Endothelial cell of umbilical vein (primary cell): ENCODE results near the gene SOX5. TPM values are rescaled to one million over a fixed set of nuclear protein-coding genes. Genes with fewer than 3 reads are reported as not detected.

ENCODE experiments used
- BruUV-seq: library from RNA; stranded (reverse); fragments of 400-500 nt; replicated peaks from 2 replicates; lab custom pipeline; 2021; lab: Mats Ljungman, UMichigan
- CTCF ChIA-PET: fragments of 300-600, 350-600 bp; sonication (Branson Sonifier 250); formaldehyde crosslinking; loops from one replicate; lab custom pipeline; 2021; ENCODE audit warnings: antibody characterized with exemption, inconsistent platforms; lab: Charles Lee
- POLR2A ChIA-PET: fragments of 300-600, 350-600 bp; sonication (Branson Sonifier 250); formaldehyde crosslinking; loops from one replicate; lab custom pipeline; 2021; ENCODE audit warnings: antibody characterized with exemption, inconsistent platforms; lab: Charles Lee
- DNase-seq: peaks from one replicate; pipeline ENCODE4 v3.0.0-alpha.2; 2011; ENCODE audit warnings: low read depth, low spot score
- FAIRE-seq: peaks from 2 replicates; lab custom pipeline; 2011; peaks lifted over from hg19 to GRCh38; lab: Jason Lieb, UNC
- H2AFZ ChIP-seq: 2 replicates; pipeline ENCODE4 v1.6.0; 2012; ENCODE audit warnings: low read depth, low read length, control low read depth, inconsistent platforms
- H3K27ac ChIP-seq: 2 replicates; pipeline ENCODE4 v1.5.1; 2011; ENCODE audit warnings: low read depth, mild to moderate bottlenecking, control low read depth, low read length, moderate library complexity; ENCODE audit not compliant: insufficient read depth
- H3K27me3 ChIP-seq, 2 experiments: 2 replicates each; pipeline versions ENCODE4 v1.6.0 to v1.6.1; 2011; ENCODE audit warnings: low read length in 2 of 2, mixed read lengths in 1 of 2; ENCODE audit not compliant: control insufficient read depth in 2 of 2, insufficient read depth in 2 of 2
- H3K36me3 ChIP-seq, 2 experiments: 2 replicates in 1 of 2; 3 replicates in 1 of 2; pipeline ENCODE4 v1.5.1; 2011; ENCODE audit warnings: low read length in 2 of 2, mild to moderate bottlenecking in 1 of 2, moderate library complexity in 1 of 2; ENCODE audit not compliant: control insufficient read depth in 2 of 2, insufficient read depth in 2 of 2; ENCODE audit errors: extremely low read depth in 1 of 2
- H3K4me1 ChIP-seq: 3 replicates; pipeline ENCODE4 v1.5.1; 2011; ENCODE audit warnings: mild to moderate bottlenecking, low read length; ENCODE audit not compliant: control insufficient read depth, insufficient read depth; ENCODE audit errors: extremely low read depth
- H3K4me2 ChIP-seq: 2 replicates; pipeline ENCODE4 v1.6.1; 2011; ENCODE audit warnings: low read length, control low read depth, mixed read lengths; ENCODE audit not compliant: insufficient read depth
- H3K4me3 ChIP-seq, 3 experiments: fragments of 200-600 bp in 1 of 3; sonication (generic), shearing (Covaris generic) in 1 of 3; replicated peaks in 1 of 3; 2 replicates each; pipeline ENCODE4 v1.5.1; 2011 to 2016; ENCODE audit warnings: control low read depth in 3 of 3, low read length in 3 of 3, mild to moderate bottlenecking in 2 of 3, inconsistent platforms in 1 of 3, low read depth in 1 of 3, moderate library complexity in 1 of 3; ENCODE audit not compliant: insufficient read depth in 1 of 3
- H3K79me2 ChIP-seq: 2 replicates; pipeline ENCODE4 v1.6.0; 2012; ENCODE audit warnings: low read length, inconsistent platforms; ENCODE audit not compliant: control insufficient read depth, insufficient read depth
- H3K9ac ChIP-seq: replicated peaks from 2 replicates; pipeline ENCODE3; 2011; ENCODE audit warnings: low read length, control low read depth; ENCODE audit not compliant: insufficient read depth; ENCODE audit errors: extremely low read depth
- H3K9me1 ChIP-seq: replicated peaks from 3 replicates; pipeline ENCODE4 v1.6.0; 2011; ENCODE audit warnings: mild to moderate bottlenecking, low read length; ENCODE audit not compliant: control insufficient read depth, insufficient read depth; ENCODE audit errors: extremely low read depth
- H3K9me3 ChIP-seq: replicated peaks from 2 replicates; pipeline ENCODE4 v1.5.1; 2012; ENCODE audit warnings: low read length, inconsistent platforms; ENCODE audit not compliant: control insufficient read depth, insufficient read depth
- H4K20me1 ChIP-seq: replicated peaks from 2 replicates; pipeline ENCODE3; 2011; ENCODE audit warnings: mild to moderate bottlenecking, low read length; ENCODE audit not compliant: control insufficient read depth, insufficient read depth; ENCODE audit errors: extremely low read depth
- EZH2 ChIP-seq: IDR thresholded peaks from 2 replicates; pipeline ENCODE4 v1.6.1; 2012; ENCODE audit warnings: borderline replicate concordance, low read depth, mild to moderate bottlenecking, moderate library complexity, low read length, inconsistent platforms; ENCODE audit not compliant: severe bottlenecking
- FOS ChIP-seq: IDR thresholded peaks from 2 replicates; pipeline ENCODE4 v1.6.1; 2011; ENCODE audit warnings: mild to moderate bottlenecking, low read length, moderate library complexity, borderline replicate concordance; ENCODE audit not compliant: insufficient read depth
- GATA2 ChIP-seq: IDR thresholded peaks from 2 replicates; pipeline ENCODE4 v1.7.0; 2011; ENCODE audit warnings: low read depth, mild to moderate bottlenecking, moderate library complexity, mixed read lengths, low read length; ENCODE audit not compliant: insufficient read length, insufficient read depth
- JUN ChIP-seq: IDR thresholded peaks from 2 replicates; pipeline ENCODE4 v1.6.1; 2011; ENCODE audit warnings: borderline replicate concordance, low read depth; ENCODE audit not compliant: insufficient read length, insufficient read depth
- MYC ChIP-seq: IDR thresholded peaks from one replicate; pipeline ENCODE4 v1.6.1; 2011; ENCODE audit warnings: mild to moderate bottlenecking, low read depth, low read length
- POLR2A ChIP-seq: IDR thresholded peaks from 2 replicates; pipeline ENCODE4 v1.6.1; 2012; ENCODE audit warnings: low read depth, mild to moderate bottlenecking, control low read depth, low read length
- POLR2AphosphoS5 ChIP-seq: IDR thresholded peaks from 2 replicates; pipeline ENCODE4 v1.6.1; 2012; ENCODE audit warnings: low read depth, mild to moderate bottlenecking, control low read depth, low read length, moderate library complexity; ENCODE audit not compliant: insufficient read depth
- dilution Hi-C: fragments of 300-500 bp; cut with MboI; formaldehyde crosslinking; loops from one replicate; pipeline ENCODE4 v1.15.0; 2019; ENCODE audit warnings: low sequenced_read_pairs; ENCODE audit not compliant: extremely low pct_ligation_motif_present
- intact Hi-C: fragments of 100-400 bp; cut with micrococcal nuclease; formaldehyde crosslinking; loops from one replicate; pipeline ENCODE4 v1.10.0; 2022
- polyA plus RNA-seq, 4 experiments: library from polyadenylated mRNA; depleted of rRNA in 3 of 4; stranded (reverse) in 3 of 4; unstranded in 1 of 4; fragments of >200 nt; gene quantifications; 2 replicates each; pipeline versions ENCODE4 v1.2.1 to v1.2.3, GENCODE V29; 2011 to 2012; ENCODE audit warnings: missing spikeins in 1 of 4
- total RNA-seq: library from RNA; stranded (reverse); gene quantifications from 2 replicates; pipeline ENCODE4 v1.2.3, GENCODE V29; 2021
- TF ChIP-seq, protein P1 (sequence below), 2 donors: IDR thresholded peaks; 1 replicate in 1 of 2; 2 replicates in 1 of 2; pipeline ENCODE4 v1.5.1; 2011; ENCODE audit warnings: low read length in 2 of 2, mild to moderate bottlenecking in 2 of 2, moderate library complexity in 2 of 2, control low read depth in 1 of 2, inconsistent platforms in 1 of 2, low read depth in 1 of 2; ENCODE audit not compliant: insufficient read depth in 1 of 2; ENCODE audit errors: extremely low read depth in 1 of 2
- TF ChIP-seq, protein P2 (sequence below): IDR thresholded peaks from 2 replicates; pipeline ENCODE4 v1.6.1; 2011; ENCODE audit not compliant: insufficient read depth, insufficient read length

SOX5 gene
- total and polyA plus RNA-seq, 2 donors (not counting 3 experiments of a cell fraction or from before 2014, with no cell fraction given) = 0.63 to 3.5 TPM

- Histone ChIP-seq H3K27me3 (no peaks in the 10 kb centered on the region), H3K9me1 (no peaks in the 10 kb centered on the region), H4K20me1 (no peaks in the 10 kb centered on the region), H3K9me3 (no peaks in the 10 kb centered on the region), H3K4me2 (no peak overlapping the region), H3K27ac (no peak overlapping the region), H2AFZ (no peak overlapping the region), H3K79me2 (no peaks in the 10 kb centered on the region), H3K4me3 (no peak overlapping the region), H3K36me3 (no peaks in the 10 kb centered on the region), H3K9ac (no peak overlapping the region), H3K4me1 (no peaks in the 10 kb centered on the region)
- no TSS peak for BruUV-seq
- FAIRE-seq = no peak
- ChIA-PET POLR2A (no interaction called here), CTCF (no interaction called here)
- TF ChIP-seq, protein P1, sequence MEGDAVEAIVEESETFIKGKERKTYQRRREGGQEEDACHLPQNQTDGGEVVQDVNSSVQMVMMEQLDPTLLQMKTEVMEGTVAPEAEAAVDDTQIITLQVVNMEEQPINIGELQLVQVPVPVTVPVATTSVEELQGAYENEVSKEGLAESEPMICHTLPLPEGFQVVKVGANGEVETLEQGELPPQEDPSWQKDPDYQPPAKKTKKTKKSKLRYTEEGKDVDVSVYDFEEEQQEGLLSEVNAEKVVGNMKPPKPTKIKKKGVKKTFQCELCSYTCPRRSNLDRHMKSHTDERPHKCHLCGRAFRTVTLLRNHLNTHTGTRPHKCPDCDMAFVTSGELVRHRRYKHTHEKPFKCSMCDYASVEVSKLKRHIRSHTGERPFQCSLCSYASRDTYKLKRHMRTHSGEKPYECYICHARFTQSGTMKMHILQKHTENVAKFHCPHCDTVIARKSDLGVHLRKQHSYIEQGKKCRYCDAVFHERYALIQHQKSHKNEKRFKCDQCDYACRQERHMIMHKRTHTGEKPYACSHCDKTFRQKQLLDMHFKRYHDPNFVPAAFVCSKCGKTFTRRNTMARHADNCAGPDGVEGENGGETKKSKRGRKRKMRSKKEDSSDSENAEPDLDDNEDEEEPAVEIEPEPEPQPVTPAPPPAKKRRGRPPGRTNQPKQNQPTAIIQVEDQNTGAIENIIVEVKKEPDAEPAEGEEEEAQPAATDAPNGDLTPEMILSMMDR (IDR thresholded peaks at IDR 0.05; ENCODE audit: extremely low read depth in 1 of 2, insufficient read depth in 1 of 2, low read depth in 1 of 2, low read length in 2 of 2) = no peak
- TF ChIP-seq MYC (no peak), EZH2 (no peak), GATA2 (no peak), POLR2A (no peak), POLR2AphosphoS5 (no peak), JUN (no peak), FOS (no peak)
- TF ChIP-seq, protein P2, sequence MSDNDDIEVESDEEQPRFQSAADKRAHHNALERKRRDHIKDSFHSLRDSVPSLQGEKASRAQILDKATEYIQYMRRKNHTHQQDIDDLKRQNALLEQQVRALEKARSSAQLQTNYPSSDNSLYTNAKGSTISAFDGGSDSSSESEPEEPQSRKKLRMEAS = no peak
- DNase-seq = no peak
- intact Hi-C loops (no loop called here), dilution Hi-C loops (no loop called here)
Observed at GRCh38 chr12:23614280-23614679, 335.2 kb downstream of the SOX5 start.
